ENCODE data around the gene NEAT1. TPM values are rescaled to one million over a fixed set of nuclear protein-coding genes. Genes with fewer than 3 reads are reported as not detected.

The NEAT1 gene
- total RNA-seq, 1 donor from 2014 or later = 28.7 TPM

GRCh38 chr11:65386307-65387140, 36.1 kb upstream of the NEAT1 start, which contains the start of gene FRMD8:
FRMD8 (plus strand) TSS chr11:65386637; CDS start chr11:65387037, 400 bp downstream.
- peak; percentile 19 for DNase-seq (ENCODE audit: low read depth)
- no peaks in the 10 kb centered on the region for H3K27me3 ChIP-seq (ENCODE audit: control insufficient read depth, insufficient read depth, low read length)
- H3K36me3 ChIP-seq (ENCODE audit: control insufficient read depth, insufficient read depth, low read length) = no peaks in the 10 kb centered on the region
- peak within 1 kb of the TSS; percentile 85 for H3K4me3 ChIP-seq (ENCODE audit: low read depth, low read length)
- TF ChIP-seq CTCF (IDR thresholded peaks at IDR 0.05; ENCODE audit: insufficient read depth, low read length, poor library complexity, severe bottlenecking) = no peak

- no peak for DNase-seq (ENCODE audit: low read depth)
- Histone ChIP-seq H3K4me3 (ENCODE audit: low read depth, low read length) (no peak overlapping the region), H3K36me3 (ENCODE audit: control insufficient read depth, insufficient read depth, low read length) (no peaks in the 10 kb centered on the region), H3K27me3 (ENCODE audit: control insufficient read depth, insufficient read depth, low read length) (no peaks in the 10 kb centered on the region)
- TF ChIP-seq CTCF (IDR thresholded peaks at IDR 0.05; ENCODE audit: insufficient read depth, low read length, poor library complexity, severe bottlenecking) = no peak
These were observed 33.9 kb upstream of the NEAT1 start for GRCh38 chr11:65388731-65389130.

GRCh38 chr11:65389294-65389980, 33.2 kb upstream of the NEAT1 start:
- TF ChIP-seq CTCF (IDR thresholded peaks at IDR 0.05; ENCODE audit: insufficient read depth, low read length, poor library complexity, severe bottlenecking) = no peak
- Histone ChIP-seq H3K4me3 (ENCODE audit: low read depth, low read length) (no peak overlapping the region), H3K27me3 (ENCODE audit: control insufficient read depth, insufficient read depth, low read length) (no peaks in the 10 kb centered on the region), H3K36me3 (ENCODE audit: control insufficient read depth, insufficient read depth, low read length) (no peaks in the 10 kb centered on the region)
- no peak for DNase-seq (ENCODE audit: low read depth)

- DNase-seq (ENCODE audit: low read depth) = no peak
- H3K4me3 ChIP-seq (ENCODE audit: low read depth, low read length) = no peak overlapping the region
These were observed 32.3 kb upstream of the NEAT1 start for GRCh38 chr11:65390099-65390941.

GRCh38 chr11:65390996-65391395, 31.6 kb upstream of the NEAT1 start:
- no peaks in the 10 kb centered on the region for H3K36me3 ChIP-seq (ENCODE audit: control insufficient read depth, insufficient read depth, low read length)
- H3K4me3 ChIP-seq (ENCODE audit: low read depth, low read length) = no peak overlapping the region

More at GRCh38 chr11:65390099-65390941, 32.3 kb upstream of the NEAT1 start:
- Histone ChIP-seq H3K27me3 (ENCODE audit: control insufficient read depth, insufficient read depth, low read length) (no peaks in the 10 kb centered on the region), H3K36me3 (ENCODE audit: control insufficient read depth, insufficient read depth, low read length) (no peaks in the 10 kb centered on the region)
- no peak for TF ChIP-seq CTCF (IDR thresholded peaks at IDR 0.05; ENCODE audit: insufficient read depth, low read length, poor library complexity, severe bottlenecking)

More at GRCh38 chr11:65390996-65391395, 31.6 kb upstream of the NEAT1 start:
- no peaks in the 10 kb centered on the region for H3K27me3 ChIP-seq (ENCODE audit: control insufficient read depth, insufficient read depth, low read length)
- no peak for DNase-seq (ENCODE audit: low read depth)
- TF ChIP-seq CTCF (IDR thresholded peaks at IDR 0.05; ENCODE audit: insufficient read depth, low read length, poor library complexity, severe bottlenecking) = peak; percentile 22
